Muscle layer of duodenum (tissue), 2 donors: ENCODE results near the gene SEZ6L.
"Not testable (repeated sequence)": the region's sequence is repeated elsewhere in the genome, so short reads cannot be mapped to it uniquely, and the experiment has no call there.

Experiments
- H3K27ac ChIP-seq: one replicate; pipeline ENCODE4 v1.7.0; 2013; ENCODE audit warnings: mild to moderate bottlenecking, low read length
- H3K27me3 ChIP-seq: one replicate; pipeline ENCODE4 v1.7.0; 2013; ENCODE audit warnings: low read depth, mild to moderate bottlenecking, control low read depth, low read length
- H3K36me3 ChIP-seq, 2 donors: one replicate each; pipeline ENCODE4 v1.7.0; 2013; ENCODE audit warnings: low read length in 2 of 2, control low read depth in 1 of 2, mild to moderate bottlenecking in 1 of 2; ENCODE audit not compliant: insufficient read depth in 2 of 2, control insufficient read depth in 1 of 2
- H3K4me1 ChIP-seq, 2 donors: one replicate each; pipeline ENCODE4 v1.7.0; 2013; ENCODE audit warnings: low read length in 2 of 2, mild to moderate bottlenecking in 2 of 2, control low read depth in 1 of 2, moderate library complexity in 1 of 2; ENCODE audit not compliant: insufficient read depth in 2 of 2, control insufficient read depth in 1 of 2
- H3K4me3 ChIP-seq, 2 donors: one replicate each; pipeline ENCODE4 v1.7.0; 2013; ENCODE audit warnings: low read length in 2 of 2, low read depth in 1 of 2, mild to moderate bottlenecking in 1 of 2
- H3K9me3 ChIP-seq, 2 donors: one replicate each; pipeline ENCODE4 v1.7.0; 2013; ENCODE audit warnings: low read length in 2 of 2, control low read depth in 1 of 2, mild to moderate bottlenecking in 1 of 2; ENCODE audit not compliant: control insufficient read depth in 1 of 2
- donor health status: healthy.

SEZ6L gene

DNA sequence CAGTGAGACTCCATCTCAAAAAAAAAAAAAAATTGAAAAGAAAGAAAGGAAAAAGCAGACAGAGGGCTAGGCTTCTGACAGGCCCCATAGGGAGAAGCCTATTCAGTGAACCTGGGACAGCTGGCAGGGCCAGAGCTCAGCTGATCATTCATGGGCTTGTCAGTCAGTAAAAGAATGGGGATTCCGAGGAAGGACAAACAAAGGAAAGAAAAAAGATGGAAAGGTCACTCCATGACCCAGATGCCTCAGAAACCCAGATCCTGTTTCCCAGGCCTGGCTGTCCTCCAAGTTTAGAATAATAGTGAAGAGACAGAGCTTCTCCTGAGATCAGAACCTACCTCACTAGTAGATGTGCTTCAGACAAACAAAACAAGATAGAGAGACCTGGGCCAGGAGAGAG is 225.5 kb downstream of the SEZ6L start:
- H3K9me3 ChIP-seq: no peaks in the 10 kb centered on the region
- H3K27me3 ChIP-seq: no peaks in the 10 kb centered on the region
- H3K4me1 ChIP-seq: no peaks in the 10 kb centered on the region
- H3K27ac ChIP-seq: no peak overlapping the region
- H3K4me3 ChIP-seq: no peak overlapping the region
- H3K36me3 ChIP-seq: no peaks in the 10 kb centered on the region

DNA sequence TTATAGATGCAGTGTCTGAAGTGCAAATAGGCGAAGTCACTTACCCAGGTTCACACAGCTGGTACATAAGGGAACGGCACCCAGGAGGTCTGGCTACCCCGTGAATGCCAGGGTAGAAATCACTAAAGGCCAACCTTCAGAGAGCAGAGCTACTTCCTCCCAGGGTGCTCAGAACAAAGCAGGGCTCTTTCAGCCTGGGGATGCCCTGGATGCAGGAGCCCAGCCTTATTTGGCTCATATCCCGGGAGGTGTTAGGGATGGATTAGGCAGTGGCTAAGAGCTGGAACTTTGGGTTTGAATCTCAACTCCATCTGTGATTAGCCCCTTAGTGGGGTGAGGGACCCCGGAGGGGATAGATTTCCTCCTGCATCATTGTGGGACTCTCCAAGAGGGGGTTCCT is 226.7 kb downstream of the SEZ6L start:
- no peaks in the 10 kb centered on the region for H3K9me3 ChIP-seq
- H3K36me3 ChIP-seq: no peaks in the 10 kb centered on the region
- H3K4me3 ChIP-seq: no peak overlapping the region
- no peaks in the 10 kb centered on the region for H3K4me1 ChIP-seq
- H3K27me3 ChIP-seq: no peaks in the 10 kb centered on the region
- no peak overlapping the region for H3K27ac ChIP-seq

DNA sequence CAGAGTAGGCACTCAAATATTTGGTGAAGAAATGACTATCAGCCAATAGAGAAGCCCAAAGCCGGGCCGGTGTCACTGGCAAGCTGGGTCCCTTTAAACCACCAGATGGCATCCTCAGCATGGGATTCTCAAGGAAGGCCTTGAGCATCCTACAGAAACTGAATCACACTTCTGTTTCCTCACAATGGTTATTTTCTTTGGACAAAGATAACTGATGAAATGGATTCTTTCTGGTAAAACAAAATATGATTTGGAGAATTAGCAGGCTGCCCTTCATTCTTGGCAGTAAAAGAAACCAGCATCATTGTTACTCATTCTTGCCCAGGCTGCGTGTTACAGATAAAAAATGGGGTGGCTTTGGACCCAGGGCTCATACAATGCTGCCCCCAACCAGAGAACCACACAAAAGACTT is 229.5 kb downstream of the SEZ6L start:
- Histone ChIP-seq H3K36me3 (no peaks in the 10 kb centered on the region), H3K4me3 (no peak overlapping the region), H3K9me3 (no peaks in the 10 kb centered on the region), H3K27ac (no peak overlapping the region), H3K4me1 (no peaks in the 10 kb centered on the region), H3K27me3 (no peaks in the 10 kb centered on the region)

DNA sequence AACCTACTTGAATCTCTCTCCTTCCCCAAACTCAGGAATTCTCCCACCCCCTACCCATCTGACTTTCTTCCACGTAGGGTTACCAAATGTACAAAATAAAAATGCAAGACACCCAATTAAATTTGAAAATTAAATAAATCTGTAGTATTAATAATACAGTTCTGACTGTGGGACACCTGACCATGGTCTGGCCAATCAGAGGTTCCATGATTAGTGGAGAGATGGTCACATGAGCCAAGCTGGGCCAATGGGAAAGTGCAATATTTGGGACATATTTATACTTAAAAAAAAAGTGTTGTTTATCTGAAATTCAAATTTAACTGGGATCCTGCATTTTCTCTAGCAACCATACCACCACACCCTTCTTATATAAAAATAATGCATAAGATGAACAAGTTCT is 230.0 kb downstream of the SEZ6L start:
- H3K9me3 ChIP-seq: no peaks in the 10 kb centered on the region
- H3K27ac ChIP-seq: no peak overlapping the region
- H3K27me3 ChIP-seq: no peaks in the 10 kb centered on the region
- no peaks in the 10 kb centered on the region for H3K4me1 ChIP-seq
- no peaks in the 10 kb centered on the region for H3K36me3 ChIP-seq
- H3K4me3 ChIP-seq: no peak overlapping the region

DNA sequence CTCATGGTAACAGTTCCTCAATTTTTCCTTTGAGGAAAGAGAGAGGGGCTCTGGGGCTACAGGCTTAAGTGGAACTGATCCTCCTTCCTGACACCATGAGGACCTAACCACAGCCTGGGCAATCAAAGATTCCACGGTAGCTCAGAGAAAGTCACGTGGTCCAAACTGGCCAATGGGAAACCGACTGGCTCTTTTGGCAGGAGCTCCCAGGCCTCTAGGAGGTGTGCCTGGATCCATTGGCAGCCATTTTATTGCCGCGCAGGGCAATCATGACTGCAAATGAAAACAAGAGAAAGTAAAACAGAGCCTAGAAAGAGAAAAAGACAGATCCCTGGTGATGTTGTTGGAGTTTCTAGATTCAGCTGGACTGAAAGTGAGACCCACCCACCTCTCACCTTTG is 232.5 kb downstream of the SEZ6L start:
- Histone ChIP-seq H3K9me3 (no peaks in the 10 kb centered on the region), H3K4me1 (no peaks in the 10 kb centered on the region), H3K36me3 (no peaks in the 10 kb centered on the region), H3K27ac (no peak overlapping the region), H3K27me3 (no peaks in the 10 kb centered on the region), H3K4me3 (no peak overlapping the region)

DNA sequence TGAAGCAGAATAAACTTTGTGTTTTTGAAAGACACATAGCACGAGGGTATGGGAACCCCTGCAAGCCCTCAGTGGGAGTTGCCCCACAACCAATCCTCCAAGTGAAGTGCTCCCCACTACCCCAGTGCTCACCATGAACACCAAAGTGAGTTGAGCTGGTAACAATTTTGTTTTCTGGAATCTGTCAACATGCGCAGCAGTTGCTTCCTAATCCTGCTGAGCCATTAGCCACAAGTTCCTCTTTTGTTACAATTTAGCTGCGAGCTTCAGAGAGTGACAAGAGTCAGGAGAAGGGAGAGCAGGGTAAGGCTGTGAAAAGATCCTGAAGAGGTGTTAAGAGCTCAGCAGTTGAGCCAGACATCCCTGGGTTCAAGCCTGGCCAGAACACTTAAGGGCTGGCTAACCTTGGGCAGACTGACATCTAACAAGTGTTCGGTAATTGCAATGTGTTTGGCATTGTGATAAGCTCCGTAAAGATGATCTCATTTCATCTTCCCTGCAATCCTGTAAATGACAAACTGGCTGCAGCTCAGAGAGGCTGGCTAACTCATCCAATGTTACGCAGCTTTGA is 235.7 kb downstream of the SEZ6L start:
- Histone ChIP-seq H3K36me3 (no peaks in the 10 kb centered on the region), H3K4me3 (no peak overlapping the region), H3K9me3 (no peaks in the 10 kb centered on the region), H3K27me3 (no peaks in the 10 kb centered on the region), H3K27ac (no peak overlapping the region), H3K4me1 (no peaks in the 10 kb centered on the region)

DNA sequence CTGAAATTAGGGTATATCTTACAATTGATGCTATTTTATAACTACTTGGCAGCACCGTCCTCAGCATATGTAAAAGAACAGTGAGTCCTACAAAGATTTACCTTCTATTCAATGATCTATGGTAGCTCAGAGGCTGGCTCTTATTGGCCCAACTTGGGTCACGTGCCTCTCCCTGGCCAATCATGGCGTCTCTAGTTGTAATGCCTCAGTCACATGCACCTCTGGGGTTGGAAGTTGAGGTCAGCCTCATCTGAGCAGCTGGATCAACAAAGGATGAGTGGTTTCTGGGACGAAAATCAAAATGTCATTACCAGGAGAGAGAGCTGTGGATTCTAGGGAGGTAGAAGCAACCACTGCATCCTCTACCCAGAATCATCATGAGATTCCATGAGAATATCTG is 236.9 kb downstream of the SEZ6L start:
- Histone ChIP-seq H3K4me1 (no peaks in the 10 kb centered on the region), H3K9me3 (no peaks in the 10 kb centered on the region), H3K27me3 (no peaks in the 10 kb centered on the region), H3K4me3 (no peak overlapping the region), H3K36me3 (no peaks in the 10 kb centered on the region), H3K27ac (no peak overlapping the region)

DNA sequence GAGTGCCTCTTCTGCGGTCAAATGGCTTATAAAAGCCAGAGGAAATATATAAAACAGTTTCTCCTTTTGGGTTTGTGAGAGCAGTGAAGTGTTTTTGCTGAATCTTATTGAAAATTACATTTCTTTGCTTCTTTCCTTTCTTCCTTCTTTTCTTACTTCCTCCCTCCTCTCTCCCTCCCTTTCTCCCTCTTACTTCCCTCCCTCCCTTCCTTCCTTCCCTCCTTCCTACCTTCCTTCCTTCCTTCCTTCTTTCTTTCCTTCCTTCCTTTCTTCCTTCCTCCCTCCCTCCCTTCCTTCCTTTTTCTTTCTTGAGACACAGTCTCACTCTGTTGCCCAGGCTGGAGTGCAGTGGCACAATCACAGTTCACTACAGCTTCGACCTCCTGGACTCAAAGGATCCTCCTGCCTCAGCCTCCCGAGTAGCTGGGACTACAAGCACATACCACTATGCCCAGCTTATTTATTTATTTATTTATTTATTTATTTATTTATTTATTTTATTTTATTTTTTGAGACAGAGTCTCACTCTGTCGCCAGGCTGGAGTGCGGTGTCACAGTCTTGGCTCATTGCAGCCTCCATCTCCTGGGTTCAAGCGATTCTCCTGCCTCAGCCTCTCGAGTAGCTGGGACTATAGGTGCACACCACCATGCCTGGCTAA is 239.4 kb downstream of the SEZ6L start:
- not testable (repeated sequence) for H3K27ac ChIP-seq, H3K9me3 ChIP-seq, H3K4me1 ChIP-seq, H3K36me3 ChIP-seq, H3K27me3 ChIP-seq, H3K4me3 ChIP-seq

DNA sequence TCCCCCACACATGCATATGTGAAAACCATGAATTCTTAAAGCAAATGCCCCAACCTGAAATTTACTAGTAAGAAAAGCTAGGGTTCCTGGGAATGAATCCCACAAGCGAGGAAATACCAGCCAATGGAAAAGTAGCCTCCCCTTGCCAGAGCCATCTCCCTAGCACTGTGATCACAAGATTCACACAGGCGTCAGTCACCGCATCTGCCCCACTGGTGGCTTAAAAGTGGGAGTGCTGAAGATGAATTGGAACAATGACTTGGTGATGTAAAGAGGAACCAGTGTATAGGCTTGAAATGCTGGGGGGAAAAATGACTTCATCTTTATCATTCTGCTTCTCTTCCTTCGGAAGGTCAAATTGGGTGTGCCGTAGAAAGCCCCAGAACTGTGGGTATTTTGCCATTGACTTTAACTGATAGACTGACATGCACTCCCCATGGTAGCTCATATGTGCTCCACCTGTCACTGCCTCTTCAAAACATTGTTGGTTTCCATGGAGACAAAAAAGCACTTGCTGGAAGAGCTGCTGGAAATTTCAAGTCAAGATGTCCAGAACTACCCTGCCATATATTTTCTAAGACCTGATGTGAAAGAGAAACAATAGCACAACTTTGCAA is 240.6 kb downstream of the SEZ6L start:
- Histone ChIP-seq H3K36me3 (no peaks in the 10 kb centered on the region), H3K4me3 (no peak overlapping the region), H3K27ac (no peak overlapping the region), H3K4me1 (no peaks in the 10 kb centered on the region), H3K9me3 (no peaks in the 10 kb centered on the region), H3K27me3 (no peaks in the 10 kb centered on the region)

DNA sequence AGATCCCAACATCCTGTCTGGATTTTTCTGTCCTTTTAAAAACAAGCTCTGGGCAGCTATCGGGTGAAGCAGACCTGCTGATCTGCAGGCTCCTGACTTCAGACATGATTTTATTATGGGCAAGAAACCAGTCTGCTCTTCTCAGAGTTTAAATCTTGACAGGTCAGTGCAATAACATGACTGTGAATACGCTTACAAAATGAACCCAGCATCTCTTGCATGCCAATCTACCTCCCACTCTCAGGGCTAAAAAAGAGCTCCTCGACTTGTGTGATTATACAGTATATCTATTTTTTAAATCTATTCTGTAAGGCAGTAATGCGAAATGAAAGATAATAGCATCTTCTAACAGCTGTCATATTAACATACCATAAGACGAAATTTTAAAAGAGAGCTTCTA is 241.1 kb downstream of the SEZ6L start:
- no peak overlapping the region for H3K27ac ChIP-seq
- no peak overlapping the region for H3K4me3 ChIP-seq
- no peaks in the 10 kb centered on the region for H3K36me3 ChIP-seq
- no peaks in the 10 kb centered on the region for H3K27me3 ChIP-seq
- H3K9me3 ChIP-seq: no peaks in the 10 kb centered on the region
- no peaks in the 10 kb centered on the region for H3K4me1 ChIP-seq

DNA sequence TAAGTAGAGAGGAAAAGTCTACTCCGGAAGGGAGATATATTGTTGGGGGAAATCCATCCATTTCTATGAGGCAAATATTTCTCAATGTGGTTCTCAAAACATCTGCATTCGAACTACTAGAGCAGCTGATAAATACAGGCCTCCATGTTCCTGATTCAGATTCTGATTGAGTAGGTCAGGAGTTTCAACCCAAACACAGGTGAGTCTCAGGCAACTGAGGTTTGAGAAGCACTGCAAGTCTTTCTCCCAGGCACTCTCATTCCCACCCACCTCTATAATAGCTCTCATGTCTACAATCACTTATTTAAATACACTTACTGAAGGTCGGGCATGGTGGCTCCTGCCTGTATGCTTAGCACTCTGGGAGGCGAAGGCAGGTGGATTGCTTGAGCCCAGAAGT is 245.1 kb downstream of the SEZ6L start:
- Histone ChIP-seq H3K4me3 (no peak overlapping the region), H3K4me1 (peaks cover 0 to 8% of the 10 kb centered on the region in 2 donors), H3K27me3 (no peaks in the 10 kb centered on the region), H3K36me3 (no peaks in the 10 kb centered on the region), H3K9me3 (no peaks in the 10 kb centered on the region), H3K27ac (no peak overlapping the region)

DNA sequence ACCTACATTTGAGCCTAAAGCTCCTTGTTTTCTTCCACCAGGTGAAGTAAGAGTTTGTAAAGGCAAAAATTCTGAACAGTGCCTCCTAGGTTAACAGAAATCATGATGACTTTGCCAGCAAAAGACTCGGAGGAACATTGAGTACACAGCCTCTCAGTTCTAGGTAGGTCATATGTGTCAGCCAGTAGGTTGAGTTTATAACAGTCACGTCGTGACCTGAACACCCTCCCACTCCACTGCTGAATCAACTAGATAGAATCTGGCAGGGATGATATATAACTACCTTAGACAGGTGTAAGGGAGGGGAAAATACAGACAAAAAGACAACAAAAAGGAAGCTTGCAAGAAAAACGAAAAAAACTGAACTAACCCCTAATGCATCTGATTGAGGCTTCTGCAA is 247.0 kb downstream of the SEZ6L start:
- H3K36me3 ChIP-seq: no peaks in the 10 kb centered on the region
- H3K4me3 ChIP-seq: no peak overlapping the region
- H3K27me3 ChIP-seq: no peaks in the 10 kb centered on the region
- no peak overlapping the region for H3K27ac ChIP-seq
- H3K9me3 ChIP-seq: no peaks in the 10 kb centered on the region
- peaks cover 0 to 8% of the 10 kb centered on the region in 2 donors for H3K4me1 ChIP-seq
